NCI-H1417 treated with DMSO at 0.1 percent for 48 hours (cell line): ENCODE measurements around the gene NOD2.

Source experiments
- DNase-seq: peaks from one replicate; lab custom pipeline; 2025; lab: John Stamatoyannopoulos, UW

Gene NOD2

GRCh38 chr16:50742576-50743200 is 49.3 kb downstream of the NOD2 start:
- no peak for DNase-seq

- no peak for DNase-seq
Measured at GRCh38 chr16:50743581-50744225, 50.3 kb downstream of the NOD2 start.

DNA sequence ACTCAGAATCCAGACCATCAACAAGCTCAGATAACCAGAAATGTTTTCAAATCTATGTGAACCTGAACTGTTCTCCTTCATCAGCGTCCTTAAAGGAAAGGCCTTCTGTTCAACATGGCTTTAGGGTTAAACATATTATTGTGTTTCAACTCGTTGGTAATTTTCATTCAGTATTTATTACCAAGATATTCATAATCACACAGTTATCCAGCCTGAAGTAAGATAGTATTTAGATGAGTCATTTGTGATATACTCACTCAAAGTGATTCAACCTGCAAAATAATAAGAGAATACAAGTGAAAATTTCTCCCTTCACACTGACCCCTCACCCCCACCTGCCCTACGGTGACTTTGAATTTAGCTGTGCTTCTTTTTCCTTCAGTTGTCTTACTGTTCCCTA is 51.5 kb downstream of the NOD2 start:
- DNase-seq: no peak

DNA sequence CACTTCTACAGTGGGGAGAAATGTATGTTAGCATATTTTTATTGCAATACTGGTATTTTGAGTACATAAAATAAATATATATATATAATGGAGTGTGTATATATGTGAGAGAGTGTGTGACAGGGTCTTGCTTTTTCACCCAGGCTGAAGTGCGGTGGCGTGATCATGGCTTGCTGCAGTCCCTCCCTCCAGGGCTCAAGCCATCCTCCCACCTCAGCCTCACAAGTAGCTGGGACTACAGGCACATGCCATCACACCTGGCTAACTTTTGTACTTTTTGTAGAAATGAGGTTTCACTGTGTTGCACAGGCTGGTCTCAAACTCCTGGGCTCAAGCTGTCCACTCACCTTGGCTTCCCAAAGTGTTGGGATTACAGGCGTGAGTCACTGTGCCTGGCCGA is 52.5 kb downstream of the NOD2 start:
- DNase-seq: no peak

DNA sequence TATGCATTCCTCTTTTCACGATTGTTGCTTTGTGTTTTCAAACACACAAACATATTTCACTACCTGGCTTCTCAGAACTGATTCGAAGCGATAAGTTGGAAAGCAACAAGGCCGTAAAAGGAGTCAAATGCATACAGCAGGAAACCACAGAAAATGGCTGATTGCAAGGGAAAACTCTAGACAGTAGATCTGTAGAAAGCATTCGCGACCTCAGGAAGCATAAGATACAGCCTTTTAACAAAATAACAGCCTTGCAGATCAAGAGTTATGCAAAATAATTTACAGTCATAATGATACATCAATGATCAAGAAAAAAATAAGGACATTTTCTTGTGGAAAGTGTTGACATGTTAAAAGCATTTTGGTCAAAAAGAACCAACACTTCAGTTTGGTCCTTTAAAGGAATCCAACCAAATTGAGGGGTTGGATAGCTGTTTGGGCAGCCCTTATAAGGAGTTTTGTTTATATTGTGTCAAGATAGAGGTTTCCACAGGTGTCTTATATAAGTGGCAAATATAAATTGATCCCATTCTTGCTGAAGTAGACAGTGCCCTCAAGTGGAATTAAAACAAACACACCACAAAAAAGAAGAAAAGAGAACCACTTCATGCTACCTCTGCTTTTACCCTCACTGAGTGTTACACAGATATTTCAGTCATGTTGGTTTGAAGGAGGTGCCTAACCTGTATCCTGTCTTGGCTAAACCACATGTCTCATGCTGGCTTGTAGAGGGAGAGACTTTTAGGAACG is 54.0 kb downstream of the NOD2 start:
- DNase-seq: no peak

- DNase-seq: no peak
Measured at GRCh38 chr16:50751528-50751927, 58.1 kb downstream of the NOD2 start.

- no peak for DNase-seq
Measured at GRCh38 chr16:50752471-50753235, 59.2 kb downstream of the NOD2 start.

GRCh38 chr16:50756473-50756872 is 63.1 kb downstream of the NOD2 start:
- DNase-seq: no peak

DNA sequence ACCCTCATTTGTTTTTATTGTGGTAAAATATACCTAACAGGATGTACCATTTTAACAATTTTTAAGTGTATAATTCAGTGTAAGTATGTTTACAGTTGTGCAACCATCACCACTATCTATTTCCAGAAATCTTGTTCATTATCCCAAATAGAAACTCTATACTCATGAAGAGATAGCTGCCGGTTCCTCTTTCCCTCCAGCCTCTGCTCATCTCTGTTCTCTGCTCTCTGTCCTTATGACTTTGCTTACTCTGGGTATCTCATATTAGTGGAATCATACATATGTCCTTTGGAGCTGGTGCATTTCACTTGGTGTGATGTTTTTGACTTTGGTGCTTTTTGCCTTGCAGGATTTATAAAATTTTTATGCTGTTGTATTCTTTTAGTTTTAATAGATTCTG is 67.9 kb downstream of the NOD2 start:
- no peak for DNase-seq

GRCh38 chr16:50762241-50762640 is 68.8 kb downstream of the NOD2 start:
- no peak for DNase-seq

GRCh38 chr16:50763211-50763610 is 69.8 kb downstream of the NOD2 start:
- no peak for DNase-seq

- DNase-seq: no peak
Measured at GRCh38 chr16:50765260-50765659, 71.9 kb downstream of the NOD2 start.

GRCh38 chr16:50765861-50766260 is 72.5 kb downstream of the NOD2 start:
- no peak for DNase-seq

- DNase-seq: no peak
Measured at GRCh38 chr16:50767197-50767596, 73.8 kb downstream of the NOD2 start.

- no peak for DNase-seq
Measured at GRCh38 chr16:50771366-50771765, 78.0 kb downstream of the NOD2 start.

GRCh38 chr16:50774405-50774804 is 81.0 kb downstream of the NOD2 start:
- DNase-seq: no peak

DNA sequence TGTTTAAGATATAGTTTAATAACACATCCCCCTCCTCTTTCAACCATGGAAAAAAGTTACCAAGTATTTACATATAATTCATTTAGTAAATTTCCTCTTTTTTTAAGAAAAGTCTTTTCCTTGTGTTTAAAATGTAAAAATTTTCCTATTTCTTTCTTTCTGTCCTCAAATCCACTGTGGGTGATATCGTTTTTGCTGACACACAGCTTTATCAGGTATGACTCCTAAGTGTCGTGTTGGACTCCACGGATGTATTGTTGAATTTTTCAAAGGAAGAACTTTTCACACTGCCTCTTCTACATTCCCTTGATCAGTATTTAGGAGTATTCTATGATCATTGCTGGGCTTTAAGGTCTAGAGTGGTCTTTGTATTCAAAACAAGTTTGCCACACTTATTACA is 81.6 kb downstream of the NOD2 start:
- no peak for DNase-seq

- DNase-seq: no peak
Measured at GRCh38 chr16:50776037-50776436, 82.6 kb downstream of the NOD2 start.

DNA sequence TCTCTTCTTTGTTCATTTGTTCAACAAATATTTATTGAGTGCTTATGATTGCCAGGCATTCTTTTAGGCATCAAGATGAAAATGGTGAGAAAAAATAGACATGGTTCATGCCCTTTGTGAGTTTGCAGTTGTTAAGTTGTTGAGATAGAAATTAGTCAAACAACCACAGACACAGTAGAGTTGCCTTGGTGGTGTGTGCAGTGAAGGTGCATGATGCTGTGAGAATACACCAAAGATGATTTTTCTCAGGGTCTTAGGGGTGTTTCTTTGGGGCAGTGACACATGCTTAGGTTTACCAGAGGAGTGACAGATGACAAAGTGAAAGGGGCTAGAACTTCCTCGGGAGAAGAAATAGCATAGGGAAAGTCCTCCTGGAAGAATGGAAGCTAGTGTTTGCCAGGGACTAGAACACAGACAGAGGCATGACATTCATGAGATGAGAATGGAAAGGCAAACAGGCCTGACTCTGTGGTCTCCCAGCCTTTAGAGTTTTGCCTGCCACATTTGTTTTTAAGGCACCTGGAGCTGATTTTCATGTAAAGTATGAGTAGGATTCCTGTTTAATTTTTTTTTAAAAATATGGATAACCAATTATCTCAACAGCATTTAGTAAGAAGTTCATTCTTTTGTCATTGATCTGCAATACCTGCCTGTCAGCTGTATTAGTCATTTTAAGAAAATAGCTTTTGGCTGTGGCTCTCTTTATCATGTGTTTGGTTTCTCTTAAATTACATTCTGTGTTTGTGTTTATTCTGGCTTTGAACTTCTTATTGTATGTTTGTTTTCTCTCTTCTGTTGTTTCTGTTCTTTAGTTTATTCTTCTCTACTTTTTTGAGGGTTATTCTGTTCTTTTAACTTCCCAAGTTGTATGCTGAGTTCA is 85.1 kb downstream of the NOD2 start:
- DNase-seq: no peak

- DNase-seq: no peak
Measured at GRCh38 chr16:50781043-50781442, 87.6 kb downstream of the NOD2 start.

DNA sequence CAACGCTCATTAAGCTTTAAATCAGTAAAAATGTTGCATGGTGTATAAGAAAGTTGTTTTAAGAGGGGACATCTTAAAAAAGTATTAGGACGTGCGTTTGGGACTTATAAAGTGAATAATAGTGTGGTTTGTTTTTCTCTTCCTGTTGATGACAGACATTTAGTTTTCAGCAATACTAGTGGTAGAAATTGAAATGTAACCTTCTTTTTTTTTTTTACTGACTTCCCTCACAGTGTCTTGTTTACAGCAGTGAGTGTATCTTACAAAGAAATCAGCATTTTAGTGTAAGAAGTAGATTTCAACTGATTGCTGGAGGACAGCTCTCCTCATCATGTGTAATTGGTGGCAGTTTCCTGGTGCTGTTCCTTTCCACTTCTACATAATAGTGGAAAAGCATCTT is 88.1 kb downstream of the NOD2 start:
- DNase-seq: no peak
